Kidney epithelial cell (primary cell): Measurements from ENCODE around the gene GRIK4. TPM values are rescaled to one million over a fixed set of nuclear protein-coding genes. Genes with fewer than 3 reads are reported as not detected.

Experiments used
- DNase-seq: peaks from one replicate; pipeline ENCODE4 v3.0.0-alpha.2; 2010; ENCODE audit warnings: low read depth
- H3K27me3 ChIP-seq: 2 replicates; pipeline ENCODE4 v1.6.0; 2011; ENCODE audit warnings: low read length; ENCODE audit not compliant: control insufficient read depth, insufficient read depth
- H3K36me3 ChIP-seq: 2 replicates; pipeline ENCODE4 v1.5.1; 2011; ENCODE audit warnings: low read length; ENCODE audit not compliant: control insufficient read depth, insufficient read depth
- H3K4me3 ChIP-seq: 2 replicates; pipeline ENCODE4 v1.5.1; 2011; ENCODE audit warnings: low read depth, mild to moderate bottlenecking, control low read depth, low read length
- total RNA-seq: library from RNA; depleted of rRNA; stranded (reverse); fragments of >200 nt; gene quantifications from 2 replicates; pipeline ENCODE4 v1.2.3, GENCODE V29; 2015
- TF ChIP-seq, protein P1 (sequence below): IDR thresholded peaks from 2 replicates; pipeline ENCODE4 v1.5.1; 2011; ENCODE audit warnings: mild to moderate bottlenecking, moderate library complexity, low read length, control low read depth, inconsistent platforms; ENCODE audit not compliant: insufficient read depth, poor library complexity, severe bottlenecking

Gene GRIK4
- total RNA-seq, 1 donor from 2014 or later: 0.17 TPM

DNA sequence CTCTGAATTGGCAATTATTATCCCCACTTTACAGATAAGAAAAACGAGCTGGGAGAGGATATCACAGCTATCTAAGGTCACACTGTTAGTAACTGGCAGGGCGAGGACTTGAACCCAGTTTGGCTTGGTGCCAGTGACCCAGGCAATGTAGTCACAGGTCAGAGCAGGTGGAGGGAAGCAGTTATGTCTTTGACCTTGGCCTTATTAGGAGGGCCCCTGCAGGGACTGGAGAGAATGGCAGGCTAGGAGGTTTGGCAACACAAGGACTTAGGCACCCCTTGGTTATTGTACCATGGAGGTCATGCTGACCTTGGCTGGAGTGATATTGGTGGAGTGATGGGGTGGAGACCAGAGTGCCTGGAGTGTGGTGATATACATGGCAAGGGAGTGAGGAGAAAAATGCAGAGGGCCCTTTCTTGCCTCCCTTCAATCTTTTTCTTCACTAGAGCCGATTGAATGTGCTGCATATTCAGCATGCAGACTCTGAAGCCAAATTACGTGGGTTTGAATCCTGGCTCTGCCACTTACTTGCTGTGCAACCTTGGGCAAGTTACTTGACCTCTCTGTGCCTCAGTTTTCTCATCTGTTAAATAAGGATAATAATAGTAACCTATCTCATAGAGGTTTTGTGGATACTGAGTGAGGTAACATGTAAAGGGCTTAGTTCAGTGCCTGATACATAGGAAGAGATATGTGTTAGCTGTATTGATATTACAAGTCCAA, 419.7 kb downstream of the GRIK4 start:
- no peak overlapping the region for H3K4me3 ChIP-seq
- no peaks in the 10 kb centered on the region for H3K27me3 ChIP-seq
- H3K36me3 ChIP-seq: no peaks in the 10 kb centered on the region
- TF ChIP-seq, protein P1, sequence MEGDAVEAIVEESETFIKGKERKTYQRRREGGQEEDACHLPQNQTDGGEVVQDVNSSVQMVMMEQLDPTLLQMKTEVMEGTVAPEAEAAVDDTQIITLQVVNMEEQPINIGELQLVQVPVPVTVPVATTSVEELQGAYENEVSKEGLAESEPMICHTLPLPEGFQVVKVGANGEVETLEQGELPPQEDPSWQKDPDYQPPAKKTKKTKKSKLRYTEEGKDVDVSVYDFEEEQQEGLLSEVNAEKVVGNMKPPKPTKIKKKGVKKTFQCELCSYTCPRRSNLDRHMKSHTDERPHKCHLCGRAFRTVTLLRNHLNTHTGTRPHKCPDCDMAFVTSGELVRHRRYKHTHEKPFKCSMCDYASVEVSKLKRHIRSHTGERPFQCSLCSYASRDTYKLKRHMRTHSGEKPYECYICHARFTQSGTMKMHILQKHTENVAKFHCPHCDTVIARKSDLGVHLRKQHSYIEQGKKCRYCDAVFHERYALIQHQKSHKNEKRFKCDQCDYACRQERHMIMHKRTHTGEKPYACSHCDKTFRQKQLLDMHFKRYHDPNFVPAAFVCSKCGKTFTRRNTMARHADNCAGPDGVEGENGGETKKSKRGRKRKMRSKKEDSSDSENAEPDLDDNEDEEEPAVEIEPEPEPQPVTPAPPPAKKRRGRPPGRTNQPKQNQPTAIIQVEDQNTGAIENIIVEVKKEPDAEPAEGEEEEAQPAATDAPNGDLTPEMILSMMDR: no peak
- no peak for DNase-seq

DNA sequence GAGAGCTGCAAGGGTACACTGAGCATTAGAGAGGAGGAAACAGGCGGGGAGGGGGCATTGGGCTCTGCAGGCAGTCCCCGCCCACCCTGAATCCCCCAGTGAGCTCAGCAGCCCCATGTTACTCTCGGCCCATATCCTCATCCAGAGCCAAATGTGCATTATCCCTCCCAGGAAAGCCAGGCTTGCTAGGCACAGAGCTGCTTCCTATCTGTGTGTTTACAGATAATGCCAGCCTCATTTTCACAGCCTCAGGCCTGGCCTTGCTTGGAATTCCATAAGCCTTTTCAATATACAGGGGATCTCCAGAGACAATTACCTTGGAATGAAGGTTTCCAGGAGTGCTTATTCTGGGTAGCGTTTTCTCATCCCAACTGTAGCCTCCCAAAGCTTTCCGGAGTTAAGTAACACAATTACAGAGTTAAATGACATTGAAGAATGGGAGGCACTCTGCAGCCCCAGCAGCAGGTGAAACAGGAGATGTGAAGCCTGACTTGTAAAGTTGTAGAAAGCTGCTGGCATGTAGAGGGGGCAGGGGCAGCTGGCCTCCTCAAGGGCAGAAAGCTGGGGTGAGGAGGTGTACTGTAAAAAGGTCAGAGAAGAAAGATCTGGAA, 420.9 kb downstream of the GRIK4 start:
- Histone ChIP-seq H3K4me3 (no peak overlapping the region), H3K36me3 (no peaks in the 10 kb centered on the region), H3K27me3 (peaks cover 3% of the 10 kb centered on the region)
- TF ChIP-seq, protein P1: no peak
- no peak for DNase-seq

DNA sequence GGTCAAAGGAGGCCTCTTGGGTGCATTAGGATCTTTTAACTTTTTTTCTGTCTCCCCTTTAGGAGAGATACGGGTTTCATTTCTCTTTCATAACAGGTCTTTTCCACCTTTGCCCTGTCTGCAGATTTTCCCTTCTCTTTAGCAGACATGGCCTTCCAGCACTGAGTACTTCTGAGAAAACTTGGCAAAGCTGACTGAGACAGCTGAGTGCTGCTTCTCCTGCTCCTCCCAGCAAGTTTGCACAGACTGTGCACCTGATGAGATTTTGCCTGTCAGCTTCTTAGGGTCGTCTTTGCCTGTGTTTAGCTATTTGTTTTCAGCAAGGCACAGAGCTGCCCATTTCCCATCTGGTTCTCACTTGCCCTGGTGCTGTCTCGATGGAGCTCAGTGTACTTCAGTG, 424.8 kb downstream of the GRIK4 start:
- TF ChIP-seq, protein P1: no peak
- no peaks in the 10 kb centered on the region for H3K36me3 ChIP-seq
- no peak overlapping the region for H3K4me3 ChIP-seq
- H3K27me3 ChIP-seq: peaks cover 5% of the 10 kb centered on the region
- no peak for DNase-seq

DNA sequence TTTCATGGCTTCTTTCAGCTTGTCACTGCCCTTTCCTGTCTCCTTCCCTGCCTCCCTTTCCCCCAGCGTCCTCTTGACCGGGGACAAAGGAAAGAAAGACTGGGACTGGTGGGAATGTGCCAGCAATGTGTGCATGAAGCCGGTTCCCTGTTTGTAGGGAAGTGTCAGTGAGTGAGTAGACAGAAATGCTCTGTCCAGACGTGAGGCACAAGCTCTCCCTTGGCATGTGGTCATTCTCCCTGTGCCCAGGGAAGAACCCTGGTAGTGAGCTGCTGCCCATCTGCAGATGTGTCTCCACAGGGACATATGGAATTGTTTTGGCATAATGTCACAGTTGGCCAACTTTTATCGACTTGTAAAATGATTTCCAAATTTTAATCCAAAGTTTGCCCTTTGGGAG, 426.0 kb downstream of the GRIK4 start:
- TF ChIP-seq, protein P1: no peak
- Histone ChIP-seq H3K36me3 (no peaks in the 10 kb centered on the region), H3K27me3 (peaks cover 5% of the 10 kb centered on the region), H3K4me3 (no peak overlapping the region)
- no peak for DNase-seq

DNA sequence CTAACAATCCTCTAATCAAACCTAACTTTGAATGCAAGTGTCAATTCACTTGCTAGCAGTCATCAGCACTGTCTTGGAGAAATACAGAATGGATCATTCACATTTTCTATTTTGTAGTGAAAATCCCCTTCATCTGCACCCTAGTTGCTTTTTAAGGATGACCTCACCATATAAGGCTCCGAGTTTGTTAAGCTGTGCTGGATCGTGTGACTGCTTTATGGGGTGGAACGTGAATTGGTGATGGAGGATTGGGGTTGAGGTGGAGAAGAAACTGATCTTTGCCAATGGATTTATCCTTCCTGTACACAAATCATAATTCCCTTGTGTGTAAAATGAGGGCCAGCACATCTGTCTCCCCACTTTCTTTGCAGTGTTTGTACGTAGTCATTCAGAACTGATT, 426.7 kb downstream of the GRIK4 start:
- DNase-seq: no peak
- Histone ChIP-seq H3K27me3 (peaks cover 5% of the 10 kb centered on the region), H3K36me3 (no peaks in the 10 kb centered on the region), H3K4me3 (no peak overlapping the region)
- TF ChIP-seq, protein P1: no peak
